ENCODE data around the gene TPD52L2.
"Not testable (repeated sequence)": the region's sequence is repeated elsewhere in the genome, so short reads cannot be mapped to it uniquely, and the experiment has no call there.

Gene TPD52L2

GRCh38 chr20:63926298-63926697 is 61.2 kb downstream of the TPD52L2 start:
- TF ChIP-seq CTCF (conservative IDR thresholded peaks at IDR 0.05; ENCODE audit: low read length) (no peak), EZH2phosphoT487 (IDR thresholded peaks at IDR 0.05; ENCODE audit: borderline replicate concordance) (no peak)
- peaks cover 15% of the 10 kb centered on the region; the same call in 1 of the 2 replicates for H3K79me2 ChIP-seq (ENCODE audit: insufficient read depth, low read length)
- H3K9me2 ChIP-seq (replicated peaks; ENCODE audit: low read depth, low read length): no peaks in the 10 kb centered on the region
- no peak overlapping the region for H2AFZ ChIP-seq (ENCODE audit: low read length)
- peaks cover 4% of the 10 kb centered on the region for H4K20me1 ChIP-seq (ENCODE audit: insufficient read depth, low read length, poor library complexity, severe bottlenecking)
- no peak overlapping the region for H3K4me2 ChIP-seq (ENCODE audit: low read depth, low read length, poor library complexity, severe bottlenecking)
- no peak overlapping the region for H3K4me3 ChIP-seq (ENCODE audit: low read length, poor library complexity, severe bottlenecking)
- H3K36me3 ChIP-seq (ENCODE audit: insufficient read depth, low read length): peaks cover 35% of the 10 kb centered on the region; the same call in 1 of the 2 replicates
- no peaks in the 10 kb centered on the region for H3F3A ChIP-seq (ENCODE audit: low read depth)
- H3K4me1 ChIP-seq (ENCODE audit: insufficient read depth, low read length, poor library complexity, severe bottlenecking): no peaks in the 10 kb centered on the region
- H3K27me3 ChIP-seq (ENCODE audit: insufficient read depth, low read length, poor library complexity, severe bottlenecking): no peaks in the 10 kb centered on the region
- H3K9me3 ChIP-seq (ENCODE audit: insufficient read depth, low read depth, low read length): no peaks in the 10 kb centered on the region
- H3K9ac ChIP-seq (ENCODE audit: low read depth, low read length, poor library complexity, severe bottlenecking): no peak overlapping the region

GRCh38 chr20:63929071-63929470 is 64.0 kb downstream of the TPD52L2 start:
- H3K79me2 ChIP-seq (ENCODE audit: insufficient read depth, low read length): peaks cover 9% of the 10 kb centered on the region; the same call in 1 of the 2 replicates
- no peak overlapping the region for H3K9ac ChIP-seq (ENCODE audit: low read depth, low read length, poor library complexity, severe bottlenecking)
- no peak overlapping the region for H3K4me3 ChIP-seq (ENCODE audit: low read length, poor library complexity, severe bottlenecking)
- H2AFZ ChIP-seq (ENCODE audit: low read length): no peak overlapping the region
- peaks cover 61% of the 10 kb centered on the region; the same call in 1 of the 2 replicates for H3K36me3 ChIP-seq (ENCODE audit: insufficient read depth, low read length)
- H3K9me2 ChIP-seq (replicated peaks; ENCODE audit: low read depth, low read length): no peaks in the 10 kb centered on the region
- no peak for TF ChIP-seq EZH2phosphoT487 (IDR thresholded peaks at IDR 0.05; ENCODE audit: borderline replicate concordance)
- TF ChIP-seq CTCF (conservative IDR thresholded peaks at IDR 0.05; ENCODE audit: low read length): no peak
- H3K27me3 ChIP-seq (ENCODE audit: insufficient read depth, low read length, poor library complexity, severe bottlenecking): no peaks in the 10 kb centered on the region
- no peaks in the 10 kb centered on the region for H3F3A ChIP-seq (ENCODE audit: low read depth)
- H3K4me2 ChIP-seq (ENCODE audit: low read depth, low read length, poor library complexity, severe bottlenecking): no peak overlapping the region
- H3K9me3 ChIP-seq (ENCODE audit: insufficient read depth, low read depth, low read length): no peaks in the 10 kb centered on the region
- H4K20me1 ChIP-seq (ENCODE audit: insufficient read depth, low read length, poor library complexity, severe bottlenecking): peaks cover 4% of the 10 kb centered on the region
- H3K4me1 ChIP-seq (ENCODE audit: insufficient read depth, low read length, poor library complexity, severe bottlenecking): no peaks in the 10 kb centered on the region

- H3K79me2 ChIP-seq (ENCODE audit: insufficient read depth, low read length): not testable (repeated sequence)
Observed at GRCh38 chr20:63929473-63929883, 64.4 kb downstream of the TPD52L2 start.

GRCh38 chr20:63930971-63931553 is 66.0 kb downstream of the TPD52L2 start:
- no peak for TF ChIP-seq CTCF (conservative IDR thresholded peaks at IDR 0.05; ENCODE audit: low read length)
- TF ChIP-seq EZH2phosphoT487 (IDR thresholded peaks at IDR 0.05; ENCODE audit: borderline replicate concordance): no peak
- H2AFZ ChIP-seq (ENCODE audit: low read length): no peak overlapping the region
- no peak overlapping the region for H3K4me3 ChIP-seq (ENCODE audit: low read length, poor library complexity, severe bottlenecking)
- no peak overlapping the region for H3K9ac ChIP-seq (ENCODE audit: low read depth, low read length, poor library complexity, severe bottlenecking)
- H3K9me2 ChIP-seq (replicated peaks; ENCODE audit: low read depth, low read length): no peaks in the 10 kb centered on the region
- H3K79me2 ChIP-seq (ENCODE audit: insufficient read depth, low read length): peaks cover 4% of the 10 kb centered on the region; the same call in 1 of the 2 replicates
- H3K36me3 ChIP-seq (ENCODE audit: insufficient read depth, low read length): peaks cover 75% of the 10 kb centered on the region; the same call in 1 of the 2 replicates
- H4K20me1 ChIP-seq (ENCODE audit: insufficient read depth, low read length, poor library complexity, severe bottlenecking): peaks cover 9% of the 10 kb centered on the region
- no peak overlapping the region for H3K4me2 ChIP-seq (ENCODE audit: low read depth, low read length, poor library complexity, severe bottlenecking)
- no peaks in the 10 kb centered on the region for H3K9me3 ChIP-seq (ENCODE audit: insufficient read depth, low read depth, low read length)
- H3K27me3 ChIP-seq (ENCODE audit: insufficient read depth, low read length, poor library complexity, severe bottlenecking): no peaks in the 10 kb centered on the region
- no peaks in the 10 kb centered on the region for H3K4me1 ChIP-seq (ENCODE audit: insufficient read depth, low read length, poor library complexity, severe bottlenecking)
- no peaks in the 10 kb centered on the region for H3F3A ChIP-seq (ENCODE audit: low read depth)

More at GRCh38 chr20:63929473-63929883, 64.4 kb downstream of the TPD52L2 start:
- peaks cover 61% of the 10 kb centered on the region; the same call in 1 of the 2 replicates for H3K36me3 ChIP-seq (ENCODE audit: insufficient read depth, low read length)
- not testable (repeated sequence) for H2AFZ ChIP-seq (ENCODE audit: low read length); H4K20me1 ChIP-seq (ENCODE audit: insufficient read depth, low read length, poor library complexity, severe bottlenecking); H3K9me3 ChIP-seq (ENCODE audit: insufficient read depth, low read depth, low read length); H3K27me3 ChIP-seq (ENCODE audit: insufficient read depth, low read length, poor library complexity, severe bottlenecking); H3K4me1 ChIP-seq (ENCODE audit: insufficient read depth, low read length, poor library complexity, severe bottlenecking); H3K4me2 ChIP-seq (ENCODE audit: low read depth, low read length, poor library complexity, severe bottlenecking); H3K9me2 ChIP-seq (replicated peaks; ENCODE audit: low read depth, low read length); H3K4me3 ChIP-seq (ENCODE audit: low read length, poor library complexity, severe bottlenecking); H3K9ac ChIP-seq (ENCODE audit: low read depth, low read length, poor library complexity, severe bottlenecking); H3F3A ChIP-seq (ENCODE audit: low read depth)

All from Loucy (cell line).